Measurements from ENCODE around the gene TBXAS1.

TBXAS1 gene

DNA sequence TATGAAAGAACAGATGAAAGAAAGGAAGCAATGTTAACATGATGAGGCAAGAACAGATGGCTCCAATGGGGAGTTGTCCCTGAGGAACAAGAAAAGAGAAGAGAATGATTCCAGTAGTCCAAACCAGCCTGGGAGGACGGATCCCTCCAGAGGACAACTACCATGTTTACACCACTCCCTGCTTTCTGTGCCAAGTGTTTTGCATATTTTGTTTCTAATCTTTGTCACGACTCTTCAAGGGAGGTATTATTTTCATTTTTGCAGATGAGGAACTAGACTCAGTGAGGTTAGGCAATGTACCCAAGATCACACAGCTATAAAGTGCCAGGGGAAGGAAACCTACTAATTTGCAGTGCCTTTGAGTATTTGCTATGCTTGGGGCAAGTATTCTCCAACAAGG, 117.5 kb downstream of the TBXAS1 start:
- no peak for DNase-seq (ENCODE audit: extremely low read depth, low read depth)

DNA sequence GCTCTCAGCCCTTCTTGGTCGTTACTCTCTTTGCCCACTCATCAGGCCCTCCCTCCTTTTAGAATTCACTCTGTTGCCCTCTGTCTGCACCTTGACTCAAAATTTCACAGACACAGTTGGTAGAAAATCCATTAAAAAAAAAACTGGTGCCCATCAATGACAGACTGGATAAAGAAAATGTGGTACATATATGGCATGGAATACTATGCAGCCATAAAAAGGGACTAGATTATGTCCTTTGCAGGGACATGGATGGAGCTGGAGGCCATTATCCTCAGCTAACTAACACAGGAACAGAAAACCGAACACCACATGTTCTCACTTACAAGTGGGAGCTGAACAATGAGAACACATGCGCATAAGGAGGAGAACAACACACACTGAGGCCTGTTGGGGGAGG, 118.0 kb downstream of the TBXAS1 start:
- DNase-seq (ENCODE audit: extremely low read depth, low read depth) = no peak
- no peak for TF ChIP-seq CTCF (IDR thresholded peaks at IDR 0.05; ENCODE audit: low read depth, low read length)

More for the DNA sequence above, 117.5 kb downstream of the TBXAS1 start:
- TF ChIP-seq CTCF (IDR thresholded peaks at IDR 0.05; ENCODE audit: low read depth, low read length) = no peak

DNA sequence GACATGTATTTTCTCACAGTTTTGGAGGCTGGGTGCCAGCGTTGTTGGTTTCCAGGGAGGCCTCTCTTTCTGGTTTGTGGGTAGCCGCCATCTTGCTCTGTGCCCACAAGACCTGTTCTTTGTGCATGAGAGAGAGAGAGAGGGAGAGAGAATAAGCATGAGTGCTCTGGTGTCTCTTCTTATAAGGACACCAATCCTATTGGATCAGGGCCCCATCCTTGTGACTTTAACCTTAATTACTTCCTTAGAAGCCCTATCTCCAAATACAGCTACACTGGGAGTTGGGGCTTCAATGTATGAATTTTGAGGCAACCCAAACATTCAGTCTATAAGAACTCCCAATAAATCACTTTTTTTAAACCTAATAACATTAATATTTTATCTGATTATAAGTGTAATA, 119.1 kb downstream of the TBXAS1 start:
- DNase-seq (ENCODE audit: extremely low read depth, low read depth) = no peak
- no peak for TF ChIP-seq CTCF (IDR thresholded peaks at IDR 0.05; ENCODE audit: low read depth, low read length)

- TF ChIP-seq CTCF (IDR thresholded peaks at IDR 0.05; ENCODE audit: low read depth, low read length) = no peak
- DNase-seq (ENCODE audit: extremely low read depth, low read depth) = no peak
These were observed 119.7 kb downstream of the TBXAS1 start for GRCh38 chr7:139948587-139949335.

DNA sequence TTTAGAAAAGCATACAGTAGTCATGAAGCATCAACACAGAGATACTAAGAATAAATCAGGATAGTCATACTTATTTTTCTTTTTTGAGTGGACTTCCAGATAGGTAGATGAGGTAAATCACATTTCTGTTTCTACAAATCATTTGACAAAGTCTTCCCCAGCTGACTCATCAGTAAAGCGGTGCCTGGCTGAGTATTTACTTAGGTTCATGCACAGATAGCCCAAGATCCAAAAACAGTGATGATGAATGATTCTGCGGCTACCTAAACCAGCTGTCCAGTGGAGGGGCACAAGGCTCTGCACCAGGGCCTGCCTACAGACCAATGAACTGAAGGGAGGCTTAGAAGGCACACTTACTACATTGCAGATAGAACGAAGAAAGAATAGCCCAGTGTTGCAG, 120.6 kb downstream of the TBXAS1 start:
- TF ChIP-seq CTCF (IDR thresholded peaks at IDR 0.05; ENCODE audit: low read depth, low read length) = no peak
- DNase-seq (ENCODE audit: extremely low read depth, low read depth) = no peak

- no peak for TF ChIP-seq CTCF (IDR thresholded peaks at IDR 0.05; ENCODE audit: low read depth, low read length)
- DNase-seq (ENCODE audit: extremely low read depth, low read depth) = no peak
These were observed 121.9 kb downstream of the TBXAS1 start for GRCh38 chr7:139950881-139951525.

DNA sequence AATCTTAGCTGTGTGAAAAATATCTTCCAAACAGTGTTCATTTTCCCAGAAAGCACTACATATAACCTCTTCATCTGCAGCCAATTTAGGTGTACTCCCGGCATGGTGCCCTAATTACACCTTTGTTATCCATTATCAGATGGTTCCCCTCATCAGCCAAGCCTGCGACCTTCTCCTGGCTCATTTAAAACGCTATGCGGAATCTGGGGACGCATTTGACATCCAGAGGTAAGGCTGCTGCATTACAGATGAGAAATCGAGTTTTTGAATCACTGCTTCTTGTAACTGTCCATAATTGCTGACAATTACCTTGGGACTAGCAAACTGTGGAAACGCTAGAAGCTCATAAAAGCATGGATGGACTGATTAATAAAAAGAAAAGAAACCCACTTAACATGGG, 124.2 kb downstream of the TBXAS1 start:
- no peak for TF ChIP-seq CTCF (IDR thresholded peaks at IDR 0.05; ENCODE audit: low read depth, low read length)
- DNase-seq (ENCODE audit: extremely low read depth, low read depth) = no peak
